ENCODE data around the gene SMPDL3A. TPM values are rescaled to one million over a fixed set of nuclear protein-coding genes. Genes with fewer than 3 reads are reported as not detected.
"Not testable (repeated sequence)": the region's sequence is repeated elsewhere in the genome, so short reads cannot be mapped to it uniquely, and the experiment has no call there.

SMPDL3A gene
- under 1 TPM in 1 of 2 experiments, not detected in 1; 0.19 TPM for total RNA-seq

- no peaks in the 10 kb centered on the region for H3K9me3 Mint-ChIP-seq
- CTCF ChIA-PET: no interaction called here
- H3K4me1 Mint-ChIP-seq: peaks cover 8% of the 10 kb centered on the region
- no peak within 1 kb of the TSS for H3K27ac Mint-ChIP-seq
- peak within 1 kb of the TSS; percentile 79 for H3K4me3 Mint-ChIP-seq
- POLR2A ChIA-PET: no interaction called here
- peaks cover 52% of the 10 kb centered on the region for H3K27me3 Mint-ChIP-seq
- DNase-seq: peak; percentile 15
- H3K36me3 Mint-ChIP-seq (ENCODE audit: low read depth): no peaks in the 10 kb centered on the region
These were observed at the start of gene SMPDL3A for GRCh38 chr6:122789182-122790027. Gene SMPDL3A, plus strand, starts transcription at chr6:122789258. Its CDS starts 89 bp downstream, at chr6:122789347.

- no peaks in the 10 kb centered on the region for H3K4me1 Mint-ChIP-seq
- no peak overlapping the region for H3K4me3 Mint-ChIP-seq
- DNase-seq: no peak
- no peak overlapping the region for H3K27ac Mint-ChIP-seq
- no peaks in the 10 kb centered on the region for H3K27me3 Mint-ChIP-seq
- H3K9me3 Mint-ChIP-seq: no peaks in the 10 kb centered on the region
- ChIA-PET CTCF (interaction anchor here (1.4 kb wide), 1 partner anchor 9 kb away, joined by 5 read pairs; no protein-coding TSS in a partner anchor), POLR2A (no interaction called here)
- no peaks in the 10 kb centered on the region for H3K36me3 Mint-ChIP-seq (ENCODE audit: low read depth)
These were observed 49.0 kb upstream of the SMPDL3A start for GRCh38 chr6:122740091-122740490.

- Mint-ChIP-seq H3K27me3 (no peaks in the 10 kb centered on the region), H3K36me3 (ENCODE audit: low read depth) (no peaks in the 10 kb centered on the region), H3K4me3 (no peak overlapping the region), H3K27ac (no peak overlapping the region), H3K9me3 (no peaks in the 10 kb centered on the region), H3K4me1 (no peaks in the 10 kb centered on the region)
- CTCF ChIA-PET: interaction anchor here (1.4 kb wide), 1 partner anchor 10 kb away, joined by 5 read pairs; no protein-coding TSS in a partner anchor
- no peak for DNase-seq
- POLR2A ChIA-PET: no interaction called here
These were observed 48.1 kb upstream of the SMPDL3A start for GRCh38 chr6:122740936-122741335.

- H3K27ac Mint-ChIP-seq; POLR2A ChIA-PET; H3K27me3 Mint-ChIP-seq; H3K4me3 Mint-ChIP-seq; H3K4me1 Mint-ChIP-seq; H3K9me3 Mint-ChIP-seq; H3K36me3 Mint-ChIP-seq (ENCODE audit: low read depth); DNase-seq: not testable (repeated sequence)
- CTCF ChIA-PET: interaction anchor here (1.2 kb wide), 2 partner anchors 16 to 68 kb away, joined by 3 read pairs; no protein-coding TSS in a partner anchor
These were observed 44.8 kb upstream of the SMPDL3A start for GRCh38 chr6:122744247-122744646.

- H3K36me3 Mint-ChIP-seq (ENCODE audit: low read depth); H3K9me3 Mint-ChIP-seq; H3K4me1 Mint-ChIP-seq; DNase-seq; H3K27ac Mint-ChIP-seq; POLR2A ChIA-PET; H3K4me3 Mint-ChIP-seq; H3K27me3 Mint-ChIP-seq: not testable (repeated sequence)
- CTCF ChIA-PET: interaction anchor here (1.2 kb wide), 1 partner anchor 68 kb away, joined by 3 read pairs; no protein-coding TSS in a partner anchor
These were observed 44.2 kb upstream of the SMPDL3A start for GRCh38 chr6:122744856-122745255.

GRCh38 chr6:122746688-122747087 lies 42.4 kb upstream of the SMPDL3A start:
- no peak for DNase-seq
- Mint-ChIP-seq H3K9me3 (peaks cover 2% of the 10 kb centered on the region), H3K27ac (no peak overlapping the region), H3K27me3 (no peaks in the 10 kb centered on the region), H3K36me3 (ENCODE audit: low read depth) (no peaks in the 10 kb centered on the region), H3K4me3 (no peak overlapping the region), H3K4me1 (peaks cover 20% of the 10 kb centered on the region)
- CTCF ChIA-PET: no interaction called here
- POLR2A ChIA-PET: no interaction called here

GRCh38 chr6:122747573-122747972 lies 41.5 kb upstream of the SMPDL3A start:
- ChIA-PET CTCF (no interaction called here), POLR2A (no interaction called here)
- peaks cover 23% of the 10 kb centered on the region for H3K4me1 Mint-ChIP-seq
- no peaks in the 10 kb centered on the region for H3K36me3 Mint-ChIP-seq (ENCODE audit: low read depth)
- no peak for DNase-seq
- no peak overlapping the region for H3K27ac Mint-ChIP-seq
- peaks cover 2% of the 10 kb centered on the region for H3K9me3 Mint-ChIP-seq
- no peaks in the 10 kb centered on the region for H3K27me3 Mint-ChIP-seq
- no peak overlapping the region for H3K4me3 Mint-ChIP-seq

- peaks cover 24% of the 10 kb centered on the region for H3K4me1 Mint-ChIP-seq
- H3K9me3 Mint-ChIP-seq; CTCF ChIA-PET; H3K36me3 Mint-ChIP-seq (ENCODE audit: low read depth); DNase-seq; H3K27ac Mint-ChIP-seq; H3K4me3 Mint-ChIP-seq; POLR2A ChIA-PET; H3K27me3 Mint-ChIP-seq: not testable (repeated sequence)
These were observed 40.1 kb upstream of the SMPDL3A start for GRCh38 chr6:122748945-122749344.

- no peaks in the 10 kb centered on the region for H3K36me3 Mint-ChIP-seq (ENCODE audit: low read depth)
- no peaks in the 10 kb centered on the region for H3K27me3 Mint-ChIP-seq
- CTCF ChIA-PET: no interaction called here
- H3K4me3 Mint-ChIP-seq: no peak overlapping the region
- no peak for DNase-seq
- POLR2A ChIA-PET: no interaction called here
- no peak overlapping the region for H3K27ac Mint-ChIP-seq
- H3K4me1 Mint-ChIP-seq: peaks cover 24% of the 10 kb centered on the region
- peaks cover 2% of the 10 kb centered on the region for H3K9me3 Mint-ChIP-seq
These were observed 39.5 kb upstream of the SMPDL3A start for GRCh38 chr6:122749451-122750050.

GRCh38 chr6:122751326-122751725 lies 37.7 kb upstream of the SMPDL3A start:
- Mint-ChIP-seq H3K9me3 (peaks cover 2% of the 10 kb centered on the region), H3K4me3 (no peak overlapping the region), H3K4me1 (peaks cover 24% of the 10 kb centered on the region), H3K36me3 (ENCODE audit: low read depth) (no peaks in the 10 kb centered on the region), H3K27me3 (no peaks in the 10 kb centered on the region), H3K27ac (peak overlapping the region; percentile 42)
- ChIA-PET CTCF (no interaction called here), POLR2A (no interaction called here)
- DNase-seq: no peak

GRCh38 chr6:122752459-122752858 lies 36.6 kb upstream of the SMPDL3A start:
- H3K9me3 Mint-ChIP-seq: peaks cover 2% of the 10 kb centered on the region
- DNase-seq: no peak
- H3K4me3 Mint-ChIP-seq: no peak overlapping the region
- ChIA-PET CTCF (no interaction called here), POLR2A (no interaction called here)
- no peak overlapping the region for H3K27ac Mint-ChIP-seq
- H3K27me3 Mint-ChIP-seq: no peaks in the 10 kb centered on the region
- no peaks in the 10 kb centered on the region for H3K36me3 Mint-ChIP-seq (ENCODE audit: low read depth)
- peaks cover 21% of the 10 kb centered on the region for H3K4me1 Mint-ChIP-seq

GRCh38 chr6:122753000-122753687 lies 35.9 kb upstream of the SMPDL3A start:
- Mint-ChIP-seq H3K4me1 (peaks cover 15% of the 10 kb centered on the region), H3K9me3 (peaks cover 1% of the 10 kb centered on the region), H3K4me3 (no peak overlapping the region), H3K27ac (no peak overlapping the region), H3K27me3 (no peaks in the 10 kb centered on the region), H3K36me3 (ENCODE audit: low read depth) (no peaks in the 10 kb centered on the region)
- POLR2A ChIA-PET: no interaction called here
- DNase-seq: no peak
- CTCF ChIA-PET: no interaction called here

- ChIA-PET CTCF (no interaction called here), POLR2A (no interaction called here)
- Mint-ChIP-seq H3K4me1 (peaks cover 14% of the 10 kb centered on the region), H3K4me3 (no peak overlapping the region), H3K27ac (no peak overlapping the region), H3K27me3 (no peaks in the 10 kb centered on the region), H3K9me3 (no peaks in the 10 kb centered on the region), H3K36me3 (ENCODE audit: low read depth) (no peaks in the 10 kb centered on the region)
- no peak for DNase-seq
These were observed 35.4 kb upstream of the SMPDL3A start for GRCh38 chr6:122753688-122754056.

Data from activated CD4-positive, alpha-beta T cell treated with anti-CD3 and anti-CD28 coated beads, Interleukin-2, amount 10 ng/mL, durations not matched to agents 7 days and 5 days (primary cell).